K562 (cell line): ENCODE results near the gene CCDC187. TPM values are rescaled to one million over a fixed set of nuclear protein-coding genes. Genes with fewer than 3 reads are reported as not detected.
A peak's percentile ranks its signal among the peaks of the same experiment; 100 is the strongest.

ENCODE experiments used
- ATAC-seq: fragments of 200-7000 bp; cut with Tn5 transposase; 3 replicates; pipeline ENCODE4 v1.9.1; 2020; ENCODE audit warnings: moderate library complexity
- BruUV-seq: library from RNA; stranded (reverse); fragments of 400-500 nt; replicated peaks from 2 replicates; lab custom pipeline; 2021; lab: Mats Ljungman, UMichigan
- CTCF ChIA-PET: fragments of 300-600 bp; formaldehyde crosslinking; extraction: SDS; loops from one replicate; lab custom pipeline; 2021; ENCODE audit warnings: low intra/inter-chr PET ratio; lab: Yijun Ruan, JAX
- POLR2A ChIA-PET: fragments of 300-600, 350-650 bp; sonication (Branson Sonifier 250); formaldehyde crosslinking; extraction: SDS; loops from one replicate; lab custom pipeline; 2021; ENCODE audit warnings: antibody characterized with exemption, inconsistent platforms; lab: Yijun Ruan, JAX
- DNase-seq, 4 experiments: peaks; one replicate each; pipeline versions ENCODE4 v3.0.0 to v3.0.0-alpha.2; 2011 to 2018; ENCODE audit warnings: low spot score in 3 of 4, mixed read lengths in 3 of 4; ENCODE audit errors: extremely low read depth in 1 of 4
- FAIRE-seq: peaks from 2 replicates; lab custom pipeline; 2011; peaks lifted over from hg19 to GRCh38; lab: Jason Lieb, UNC
- H2AFZ ChIP-seq: 2 replicates; pipeline ENCODE4 v1.6.0; 2011; ENCODE audit warnings: low read depth, low read length, control low read depth, inconsistent platforms
- H3K27ac ChIP-seq: fragments of 200-600 bp; 3 replicates; pipeline ENCODE4 v1.8.0; 2011; ENCODE audit warnings: low read depth, mild to moderate bottlenecking, control low read depth, inconsistent platforms, low read length, moderate library complexity, mixed read lengths; ENCODE audit errors: extremely low read depth
- H3K27me3 ChIP-seq, 2 experiments: fragments of 300-600 bp in 1 of 2; 2 replicates in 1 of 2; 3 replicates in 1 of 2; pipeline versions ENCODE4 v1.6.0 to v1.8.0; 2011; ENCODE audit warnings: inconsistent platforms in 2 of 2, low read length in 2 of 2, mild to moderate bottlenecking in 1 of 2, mixed read lengths in 1 of 2, moderate library complexity in 1 of 2; ENCODE audit not compliant: control insufficient read depth in 2 of 2, insufficient read depth in 2 of 2
- H3K36me3 ChIP-seq: fragments of 300-600 bp; 3 replicates; pipeline ENCODE4 v1.8.0; 2011; ENCODE audit warnings: mild to moderate bottlenecking, low read length, inconsistent platforms; ENCODE audit not compliant: control insufficient read depth, insufficient read depth
- H3K4me1 ChIP-seq, 2 experiments: fragments of 200-600 bp in 1 of 2; replicated peaks in 1 of 2; 2 replicates in 1 of 2; 3 replicates in 1 of 2; pipeline versions ENCODE4 v1.5.1 to v1.8.0; 2011; ENCODE audit warnings: inconsistent platforms in 2 of 2, low read length in 2 of 2, mild to moderate bottlenecking in 1 of 2, mixed read lengths in 1 of 2, moderate library complexity in 1 of 2; ENCODE audit not compliant: control insufficient read depth in 2 of 2, insufficient read depth in 2 of 2
- H3K4me2 ChIP-seq: 2 replicates; pipeline ENCODE4 v1.6.1; 2011; ENCODE audit warnings: low read length, control low read depth, inconsistent platforms, mixed read lengths; ENCODE audit not compliant: insufficient read depth
- H3K4me3 ChIP-seq: fragments of 200-600 bp; sonication (generic), shearing (Covaris generic); 2 replicates; pipeline ENCODE4 v1.5.1; 2016; ENCODE audit warnings: control low read depth, inconsistent platforms
- H3K79me2 ChIP-seq: fragments of 200-600 bp; 3 replicates; pipeline ENCODE4 v1.8.0; 2011; ENCODE audit warnings: low read length, inconsistent platforms; ENCODE audit not compliant: control insufficient read depth, insufficient read depth
- H3K9ac ChIP-seq, 2 experiments: 2 replicates each; pipeline versions ENCODE4 v1.6.0 to v1.6.1; 2011; ENCODE audit warnings: low read depth in 2 of 2, low read length in 2 of 2, control low read depth in 1 of 2, inconsistent platforms in 1 of 2, mild to moderate bottlenecking in 1 of 2, mixed read lengths in 1 of 2; ENCODE audit not compliant: insufficient read depth in 1 of 2
- H3K9me1 ChIP-seq: one replicate; pipeline ENCODE4 v1.6.0; 2011; ENCODE audit warnings: inconsistent platforms, mild to moderate bottlenecking, low read length, moderate library complexity; ENCODE audit not compliant: control insufficient read depth, insufficient read depth
- H3K9me3 ChIP-seq: replicated peaks from 2 replicates; pipeline ENCODE4 v1.5.1; 2011; ENCODE audit warnings: low read depth, low read length, inconsistent platforms; ENCODE audit not compliant: control insufficient read depth, insufficient read depth
- H4K20me1 ChIP-seq: replicated peaks from 2 replicates; pipeline ENCODE4 v1.6.1; 2011; ENCODE audit warnings: low read length, inconsistent platforms, mixed read lengths; ENCODE audit not compliant: control insufficient read depth, insufficient read depth
- CBFA2T2 ChIP-seq: fragments of 450-650 bp; conservative IDR thresholded peaks from 2 replicates; pipeline ENCODE4 v1.6.1; 2017; ENCODE audit warnings: mild to moderate bottlenecking
- FOXA3 ChIP-seq, 2 experiments: fragments of 450-650 bp in 1 of 2; sonication (generic) in 1 of 2; formaldehyde crosslinking; IDR thresholded peaks in 1 of 2; conservative IDR thresholded peaks in 1 of 2; 2 replicates each; pipeline versions ENCODE4 v1.4.0 to v1.8.0; 2020 to 2022; ENCODE audit warnings: mild to moderate bottlenecking in 2 of 2, missing genetic modification reagents in 1 of 2
- PHF21A ChIP-seq: fragments of 450-650 bp; IDR thresholded peaks from 2 replicates; pipeline ENCODE4 v1.6.1; 2017; ENCODE audit warnings: low read depth, borderline replicate concordance
- ZC3H8 ChIP-seq: fragments of 450-650 bp; IDR thresholded peaks from 2 replicates; pipeline ENCODE4 v1.6.1; 2017
- ZNF197 ChIP-seq: fragments of 200-800 bp; sonication (Bioruptor generic); IDR thresholded peaks from 2 replicates; pipeline ENCODE4 v1.6.1; 2016; ENCODE audit warnings: low read depth, missing genetic modification characterization, missing compliant biosample characterization
- ZNF24 ChIP-seq: fragments of 450-650 bp; IDR thresholded peaks from 2 replicates; pipeline ENCODE4 v1.6.1; 2016
- WGBS: fragments of 100-300 bp; shearing (Covaris generic); methylation state at CpG from one replicate; pipeline ENCODE4 v1.1.6; 2016; ENCODE audit warnings: low coverage, mixed read lengths; ENCODE audit not compliant: insufficient coverage; ENCODE audit errors: missing lambda C conversion rate; 5-methylcytosine and 5-hydroxymethylcytosine counted together
- in situ Hi-C: fragments of 300-500 bp; cut with MboI; formaldehyde crosslinking; loops from 4 replicates; pipeline ENCODE4 v1.15.0; 2018; ENCODE audit warnings: inconsistent platforms, mixed read lengths
- intact Hi-C: fragments of 100-400 bp; cut with micrococcal nuclease; formaldehyde crosslinking; loops from 2 replicates; pipeline ENCODE4 v1.14.2; 2022
- polyA plus RNA-seq, 8 experiments: library from polyadenylated mRNA; depleted of rRNA in 4 of 8; stranded (reverse) in 5 of 8; unstranded in 3 of 8; fragments of >200 nt; fragmentation: Nextera tagmentation in 2 of 8; fragmentation: Illumina TruSeq in 1 of 8; extraction: Ambion mirVana in 2 of 8; extraction: Trizol in 1 of 8; gene quantifications; 2 replicates each; pipeline versions ENCODE4 v1.2.1 to v1.2.3, GENCODE V29; 2011 to 2014; ENCODE audit warnings: inconsistent platforms in 1 of 8, missing spikeins in 1 of 8
- total RNA-seq, 7 experiments: library from RNA; depleted of rRNA in 6 of 7; stranded (reverse); fragments of >200 nt in 6 of 7; fragmentation: Illumina TruSeq in 2 of 7; extraction: Trizol in 2 of 7; gene quantifications; 2 replicates each; pipeline versions ENCODE4 v1.2.1 to v1.2.3, GENCODE V29; 2011 to 2021; ENCODE audit warnings: low replicate concordance in 1 of 7
- TF ChIP-seq, protein P1 (sequence below): sonication (generic); formaldehyde crosslinking; IDR thresholded peaks from 2 replicates; pipeline ENCODE4 v1.9.0; 2022; ENCODE audit warnings: mild to moderate bottlenecking, missing genetic modification reagents
- TF ChIP-seq, protein P2 (sequence below): fragments of 450-650 bp; conservative IDR thresholded peaks from 2 replicates; pipeline ENCODE4 v1.6.1; 2016; ENCODE audit warnings: missing genetic modification characterization, low read depth, mild to moderate bottlenecking, control low read depth, missing compliant biosample characterization
- TF ChIP-seq, protein P3 (sequence below): fragments of 450-650 bp; IDR thresholded peaks from 2 replicates; pipeline ENCODE4 v1.7.1; 2018; ENCODE audit warnings: mild to moderate bottlenecking, low read depth; ENCODE audit not compliant: partially characterized antibody
- TF ChIP-seq, protein P4 (sequence below): IDR thresholded peaks from 2 replicates; pipeline ENCODE4 v1.6.1; 2014; ENCODE audit warnings: antibody characterized with exemption

Gene CCDC187
- total and polyA plus RNA-seq, 9 of the 15 experiments (the other 6 are each of a cell fraction or from before 2014, with no cell fraction given), result not detected

DNA sequence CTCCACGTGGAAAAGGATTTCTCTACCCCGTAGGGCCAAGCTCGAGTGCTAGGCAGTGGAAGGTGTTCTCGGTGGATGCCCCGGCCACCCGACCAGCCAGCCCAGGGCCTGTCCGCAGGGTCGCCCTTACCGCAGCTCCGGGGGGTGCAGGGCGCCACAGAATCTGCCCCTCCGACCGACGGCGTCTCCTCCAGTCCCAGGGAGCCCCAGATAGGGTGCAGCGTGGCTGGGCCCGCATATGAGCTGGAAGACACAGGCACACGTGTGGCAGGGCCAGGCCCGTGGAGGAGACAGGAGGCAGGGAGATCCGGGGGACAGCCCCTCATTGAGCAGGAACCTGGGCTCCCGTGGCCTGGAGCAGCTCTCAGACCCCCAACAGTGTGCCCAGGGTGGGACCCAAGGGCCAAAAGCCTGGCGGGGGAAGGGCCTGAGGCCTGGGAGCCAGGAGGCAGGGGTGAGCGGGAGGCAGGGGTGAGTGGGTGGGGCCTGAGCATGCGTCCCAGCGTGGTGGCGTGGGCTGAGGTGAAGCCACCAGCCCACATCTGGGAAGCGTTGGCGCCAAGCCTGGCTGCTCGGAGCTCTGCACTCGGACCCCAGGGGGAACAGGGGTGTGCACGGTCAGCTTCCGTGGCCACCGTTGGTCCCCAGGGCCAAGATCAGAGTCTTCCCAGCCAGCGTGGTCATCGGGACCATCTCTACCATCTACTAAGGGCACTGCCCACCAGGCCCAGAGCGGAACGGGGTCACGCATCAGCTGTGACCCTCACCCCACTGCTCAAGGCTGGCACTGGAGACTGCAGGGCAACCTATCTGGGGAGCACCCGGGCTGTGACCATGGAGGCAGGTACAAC is 22.2 kb downstream of the CCDC187 start (continued):
- TF ChIP-seq, protein P1, sequence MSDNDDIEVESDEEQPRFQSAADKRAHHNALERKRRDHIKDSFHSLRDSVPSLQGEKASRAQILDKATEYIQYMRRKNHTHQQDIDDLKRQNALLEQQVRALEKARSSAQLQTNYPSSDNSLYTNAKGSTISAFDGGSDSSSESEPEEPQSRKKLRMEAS (CRISPR knock-in tag), result 0 out of 2 replicates have a peak, but pooled peaks have one; percentile 7
- no peak for TF ChIP-seq ZNF24
- TF ChIP-seq, protein P2, sequence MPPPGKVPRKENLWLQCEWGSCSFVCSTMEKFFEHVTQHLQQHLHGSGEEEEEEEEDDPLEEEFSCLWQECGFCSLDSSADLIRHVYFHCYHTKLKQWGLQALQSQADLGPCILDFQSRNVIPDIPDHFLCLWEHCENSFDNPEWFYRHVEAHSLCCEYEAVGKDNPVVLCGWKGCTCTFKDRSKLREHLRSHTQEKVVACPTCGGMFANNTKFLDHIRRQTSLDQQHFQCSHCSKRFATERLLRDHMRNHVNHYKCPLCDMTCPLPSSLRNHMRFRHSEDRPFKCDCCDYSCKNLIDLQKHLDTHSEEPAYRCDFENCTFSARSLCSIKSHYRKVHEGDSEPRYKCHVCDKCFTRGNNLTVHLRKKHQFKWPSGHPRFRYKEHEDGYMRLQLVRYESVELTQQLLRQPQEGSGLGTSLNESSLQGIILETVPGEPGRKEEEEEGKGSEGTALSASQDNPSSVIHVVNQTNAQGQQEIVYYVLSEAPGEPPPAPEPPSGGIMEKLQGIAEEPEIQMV (tag), result peak; percentile 48; the same call in 1 of the 2 replicates
- TF ChIP-seq, all 486 proteins: peak for 4

DNA sequence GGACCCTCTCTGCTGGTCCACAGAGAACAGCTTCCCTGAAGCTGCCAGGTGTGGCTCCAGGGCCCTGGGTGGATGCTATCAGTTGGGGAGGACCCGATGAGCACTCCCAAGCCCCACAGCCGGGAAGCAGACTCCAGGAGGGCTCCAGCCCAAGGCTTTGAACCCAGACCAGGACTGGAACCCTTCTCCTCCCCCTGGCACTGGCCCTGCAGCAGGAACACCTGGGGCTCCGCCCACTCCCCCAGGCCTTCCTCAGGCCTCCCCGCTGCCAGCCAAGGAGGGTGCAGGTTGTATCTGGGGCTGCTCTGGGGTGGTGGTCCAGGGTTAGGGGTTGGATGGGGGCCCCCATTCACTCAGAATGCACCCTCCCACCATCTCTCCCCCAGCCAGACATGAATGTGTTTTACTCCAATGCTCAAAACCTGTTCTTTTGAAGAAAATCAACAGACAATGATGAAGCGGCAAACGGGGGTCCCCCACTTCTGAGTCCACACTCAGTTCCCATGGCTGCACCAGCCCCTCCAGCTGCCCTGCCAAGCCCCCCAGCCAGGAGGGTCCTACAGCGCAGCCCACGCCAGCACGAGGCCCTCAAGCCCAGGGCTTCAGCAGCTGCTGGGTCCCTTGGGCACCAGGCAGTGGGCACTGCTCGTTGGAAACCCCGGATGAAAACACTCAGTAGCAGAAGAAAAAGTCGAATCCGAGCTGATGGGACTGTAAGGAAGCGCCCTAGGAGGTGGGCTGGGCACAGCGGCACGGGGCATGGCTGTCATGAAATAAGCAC is 23.2 kb downstream of the CCDC187 start:
- Histone ChIP-seq H3K4me1 (peaks cover 0 to 46% of the 10 kb centered on the region in 2 experiments; a peak in 2 of 5 replicates), H3K9me1 (no peaks in the 10 kb centered on the region), H3K9ac (no peak overlapping the region), H3K36me3 (no peaks in the 10 kb centered on the region), H3K4me3 (no peak overlapping the region), H3K4me2 (no peak overlapping the region), H2AFZ (no peak overlapping the region), H3K27me3 (peaks cover 25 to 64% of the 10 kb centered on the region in 2 experiments; a peak in 4 of 5 replicates), H3K9me3 (no peaks in the 10 kb centered on the region; the same call in 1 of the 2 replicates), H3K27ac (no peak overlapping the region), H3K79me2 (no peaks in the 10 kb centered on the region), H4K20me1 (0 out of 2 replicates have a peak, but pooled peaks cover 6% of the 10 kb centered on the region)
- no TSS peak for BruUV-seq
- FAIRE-seq (no peak), ATAC-seq (no peak), DNase-seq (no peak)
- ChIA-PET CTCF (interaction anchor here (0.6 kb wide), 1 partner anchor 109 kb away, joined by 3 read pairs; no protein-coding TSS in a partner anchor), POLR2A (interaction anchor here (0.6 kb wide), 2 partner anchors 17 to 137 kb away, joined by 3 read pairs; no protein-coding TSS in a partner anchor)
- in situ Hi-C loops, result no loop called here
- 8% methylated on average over 14 of the region's 16 CpGs for WGBS
- intact Hi-C loops, result no loop called here
- TF ChIP-seq PHF21A, result no peak
- no peak for TF ChIP-seq FOXA3 (CRISPR knock-in tag; conservative IDR thresholded peaks at IDR 0.05 in 1 of 2, IDR thresholded peaks at IDR 0.05 in 1 of 2)
- no peak for TF ChIP-seq CBFA2T2
- no peak for TF ChIP-seq ZNF197 (CRISPR knock-in tag)
- TF ChIP-seq, protein P3, sequence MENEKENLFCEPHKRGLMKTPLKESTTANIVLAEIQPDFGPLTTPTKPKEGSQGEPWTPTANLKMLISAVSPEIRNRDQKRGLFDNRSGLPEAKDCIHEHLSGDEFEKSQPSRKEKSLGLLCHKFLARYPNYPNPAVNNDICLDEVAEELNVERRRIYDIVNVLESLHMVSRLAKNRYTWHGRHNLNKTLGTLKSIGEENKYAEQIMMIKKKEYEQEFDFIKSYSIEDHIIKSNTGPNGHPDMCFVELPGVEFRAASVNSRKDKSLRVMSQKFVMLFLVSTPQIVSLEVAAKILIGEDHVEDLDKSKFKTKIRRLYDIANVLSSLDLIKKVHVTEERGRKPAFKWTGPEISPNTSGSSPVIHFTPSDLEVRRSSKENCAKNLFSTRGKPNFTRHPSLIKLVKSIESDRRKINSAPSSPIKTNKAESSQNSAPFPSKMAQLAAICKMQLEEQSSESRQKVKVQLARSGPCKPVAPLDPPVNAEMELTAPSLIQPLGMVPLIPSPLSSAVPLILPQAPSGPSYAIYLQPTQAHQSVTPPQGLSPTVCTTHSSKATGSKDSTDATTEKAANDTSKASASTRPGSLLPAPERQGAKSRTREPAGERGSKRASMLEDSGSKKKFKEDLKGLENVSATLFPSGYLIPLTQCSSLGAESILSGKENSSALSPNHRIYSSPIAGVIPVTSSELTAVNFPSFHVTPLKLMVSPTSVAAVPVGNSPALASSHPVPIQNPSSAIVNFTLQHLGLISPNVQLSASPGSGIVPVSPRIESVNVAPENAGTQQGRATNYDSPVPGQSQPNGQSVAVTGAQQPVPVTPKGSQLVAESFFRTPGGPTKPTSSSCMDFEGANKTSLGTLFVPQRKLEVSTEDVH, result no peak
- no peak for TF ChIP-seq ZC3H8
- TF ChIP-seq, protein P4, sequence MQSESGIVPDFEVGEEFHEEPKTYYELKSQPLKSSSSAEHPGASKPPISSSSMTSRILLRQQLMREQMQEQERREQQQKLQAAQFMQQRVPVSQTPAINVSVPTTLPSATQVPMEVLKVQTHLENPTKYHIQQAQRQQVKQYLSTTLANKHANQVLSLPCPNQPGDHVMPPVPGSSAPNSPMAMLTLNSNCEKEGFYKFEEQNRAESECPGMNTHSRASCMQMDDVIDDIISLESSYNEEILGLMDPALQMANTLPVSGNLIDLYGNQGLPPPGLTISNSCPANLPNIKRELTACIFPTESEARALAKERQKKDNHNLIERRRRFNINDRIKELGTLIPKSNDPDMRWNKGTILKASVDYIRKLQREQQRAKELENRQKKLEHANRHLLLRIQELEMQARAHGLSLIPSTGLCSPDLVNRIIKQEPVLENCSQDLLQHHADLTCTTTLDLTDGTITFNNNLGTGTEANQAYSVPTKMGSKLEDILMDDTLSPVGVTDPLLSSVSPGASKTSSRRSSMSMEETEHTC, result no peak
